Inflammatory macrophage (primary cell): ENCODE measurements around the gene NFIB.

Experiments used
- DNase-seq, 2 donors: peaks; one replicate each; pipeline ENCODE4 v3.0.0-alpha.2; 2020 to 2022

Gene NFIB

GRCh38 chr9:14273696-14274121 lies 40.2 kb downstream of the NFIB start:
- DNase-seq = no peak

DNA sequence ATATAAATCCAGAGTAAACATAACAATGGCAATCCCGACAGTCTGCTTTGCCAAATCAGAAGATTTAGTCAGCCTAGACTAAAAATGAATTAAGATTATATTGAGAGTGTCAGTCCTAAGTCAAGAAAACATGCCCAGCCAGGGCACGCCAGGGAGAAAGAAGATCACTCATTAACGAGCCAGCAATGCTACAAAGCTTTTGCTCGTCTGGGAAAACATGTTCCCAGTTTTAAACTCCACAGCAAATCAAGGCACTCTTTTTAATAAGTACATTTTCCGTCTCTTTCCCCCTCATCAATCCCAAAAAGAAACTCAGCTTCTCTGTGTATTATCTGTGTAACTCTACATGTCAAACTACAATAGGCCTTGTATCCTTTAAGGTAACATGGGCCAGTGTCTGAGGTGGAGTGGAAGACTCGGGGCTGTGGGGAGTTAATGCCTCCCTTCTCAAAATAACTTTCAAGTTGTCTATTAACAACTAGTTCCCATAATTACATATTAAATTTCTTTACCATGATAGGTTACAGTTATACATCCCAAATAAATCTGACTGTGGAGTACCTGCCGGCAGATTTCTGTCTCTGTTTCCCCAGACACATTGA lies 40.9 kb downstream of the NFIB start:
- no peak for DNase-seq

DNA sequence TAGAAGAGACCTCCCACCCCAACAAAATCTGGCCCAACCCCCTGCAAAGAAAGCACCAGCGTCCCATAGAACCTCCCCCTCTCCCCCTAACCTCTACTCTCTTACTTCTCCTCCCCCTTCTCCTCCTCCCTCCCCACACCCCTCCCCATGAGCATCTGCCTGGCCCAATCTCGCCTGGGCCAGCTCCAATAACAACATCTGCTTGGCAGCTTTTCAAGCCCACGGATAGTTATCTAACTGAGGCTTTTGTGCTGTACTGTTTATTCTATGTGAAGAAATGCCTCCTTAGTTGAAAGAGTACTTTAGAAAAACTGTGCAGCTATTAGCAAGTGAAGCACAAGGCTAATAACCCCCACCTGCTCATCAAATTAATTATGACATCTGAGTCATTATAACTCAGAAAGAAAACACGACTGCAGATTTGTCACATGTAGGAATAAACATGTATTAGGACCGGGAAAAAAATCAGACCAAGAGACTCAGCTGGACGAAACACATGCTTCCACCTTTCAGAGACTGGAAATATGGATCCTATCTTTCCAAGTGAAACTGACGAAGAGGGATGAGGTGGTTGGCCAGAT lies 42.8 kb downstream of the NFIB start:
- no peak for DNase-seq

GRCh38 chr9:14270358-14271092 lies 43.4 kb downstream of the NFIB start:
- DNase-seq = no peak

- DNase-seq = no peak
Observed at GRCh38 chr9:14269916-14270315, 44.0 kb downstream of the NFIB start.

- DNase-seq = no peak
Observed at GRCh38 chr9:14263707-14264483, 50.0 kb downstream of the NFIB start.

DNA sequence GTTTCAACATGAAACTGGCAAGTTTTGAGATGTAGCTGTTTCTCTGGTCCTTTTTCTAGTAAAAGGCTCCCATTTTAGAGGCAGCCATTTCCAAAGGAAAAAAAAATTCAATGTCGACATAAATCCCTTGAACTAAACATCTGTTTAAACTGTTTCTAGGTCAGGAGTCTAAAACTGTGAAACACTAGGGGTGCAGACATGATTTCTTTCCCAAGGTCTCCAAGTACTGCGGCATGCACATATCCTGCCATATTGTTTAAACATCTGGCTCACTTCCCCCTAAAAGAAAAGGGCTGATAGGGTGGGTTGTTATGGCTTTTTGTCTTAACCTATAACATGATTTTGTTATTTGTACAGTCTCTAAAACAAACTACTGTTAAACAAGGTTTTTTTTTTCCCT lies 51.1 kb downstream of the NFIB start:
- DNase-seq = no peak

- DNase-seq = no peak
Observed at GRCh38 chr9:14261616-14262015, 52.3 kb downstream of the NFIB start.

DNA sequence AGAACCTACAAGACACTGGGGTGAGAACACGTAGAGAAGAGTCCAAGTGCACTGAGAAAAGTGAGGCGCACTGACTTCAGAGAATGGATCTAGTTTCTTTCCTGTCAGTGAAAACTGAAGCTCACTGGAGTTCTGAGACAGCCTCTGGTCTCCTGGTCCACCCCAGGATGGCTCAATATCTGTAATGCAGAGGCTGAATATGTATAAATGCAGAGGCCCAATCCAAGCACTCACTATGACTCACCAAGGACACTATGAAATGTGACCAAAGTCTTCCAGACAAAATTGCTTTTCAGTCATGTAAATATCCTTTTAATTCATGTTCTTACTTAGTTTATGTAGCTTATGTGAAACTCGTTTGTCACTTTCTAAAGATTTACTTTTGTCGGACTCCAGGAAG lies 53.8 kb downstream of the NFIB start:
- DNase-seq = no peak

- DNase-seq = no peak
Observed at GRCh38 chr9:14258660-14259239, 55.2 kb downstream of the NFIB start.

- DNase-seq = no peak
Observed at GRCh38 chr9:14258156-14258555, 55.8 kb downstream of the NFIB start.

- no peak for DNase-seq
Observed at GRCh38 chr9:14256588-14256987, 57.4 kb downstream of the NFIB start.

DNA sequence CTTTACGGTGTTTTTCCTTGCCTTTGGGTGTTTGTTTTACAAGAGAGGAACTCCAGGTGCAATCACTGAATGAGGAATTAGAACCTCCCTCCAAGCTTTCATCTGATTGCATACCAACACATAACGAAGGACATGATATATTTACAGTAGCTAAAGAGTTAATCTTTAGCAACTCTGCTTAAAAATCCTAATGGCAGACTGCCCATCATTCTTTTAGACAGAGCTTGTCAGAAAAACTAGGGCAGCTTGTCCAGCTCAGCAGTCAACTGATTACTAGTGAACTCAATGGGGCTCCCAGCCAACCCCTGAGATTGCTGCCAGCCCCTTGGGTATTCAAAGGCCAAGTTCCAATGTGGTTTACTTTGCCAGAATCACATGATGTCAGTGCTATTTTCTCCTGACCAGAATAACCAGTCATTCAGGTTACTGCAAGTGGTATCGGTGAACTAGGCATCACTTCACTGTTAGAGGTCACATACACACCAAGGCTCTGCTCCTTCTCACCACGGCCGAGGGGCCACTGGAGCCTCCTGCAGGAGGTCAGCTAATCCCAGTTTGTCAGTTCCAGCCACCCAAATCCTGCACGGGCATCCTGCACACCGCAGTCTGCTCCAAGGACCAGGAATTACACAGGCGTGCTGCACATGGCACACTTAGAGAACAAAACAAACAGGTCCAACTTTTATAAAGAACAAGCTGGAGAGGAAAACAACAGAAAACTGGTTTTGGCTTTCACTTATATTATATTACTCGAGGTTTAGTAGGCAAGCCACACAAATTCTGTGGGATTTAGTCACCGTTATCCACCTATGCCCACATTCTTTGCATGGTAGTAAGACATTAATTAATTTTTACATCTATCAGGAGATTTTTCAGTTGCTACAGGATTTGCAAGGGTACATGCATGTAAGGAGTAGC lies 62.5 kb downstream of the NFIB start:
- no peak for DNase-seq

DNA sequence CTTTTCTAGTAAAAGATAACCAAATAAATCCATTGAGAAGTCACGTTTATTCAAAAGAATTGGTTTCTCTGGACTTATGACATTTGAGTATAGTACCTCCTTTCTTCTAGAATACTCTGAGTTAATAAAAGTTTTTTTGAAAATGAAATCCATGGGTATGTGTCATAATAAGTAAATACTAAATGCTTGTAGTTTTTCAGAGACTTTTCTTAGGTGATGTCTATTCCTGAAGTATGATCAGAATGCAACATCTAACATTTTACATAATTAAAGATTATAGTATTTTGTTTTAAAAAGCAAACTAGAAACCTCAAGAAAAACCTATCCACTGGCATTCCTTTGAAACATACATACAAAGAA lies 63.2 kb downstream of the NFIB start:
- no peak for DNase-seq

DNA sequence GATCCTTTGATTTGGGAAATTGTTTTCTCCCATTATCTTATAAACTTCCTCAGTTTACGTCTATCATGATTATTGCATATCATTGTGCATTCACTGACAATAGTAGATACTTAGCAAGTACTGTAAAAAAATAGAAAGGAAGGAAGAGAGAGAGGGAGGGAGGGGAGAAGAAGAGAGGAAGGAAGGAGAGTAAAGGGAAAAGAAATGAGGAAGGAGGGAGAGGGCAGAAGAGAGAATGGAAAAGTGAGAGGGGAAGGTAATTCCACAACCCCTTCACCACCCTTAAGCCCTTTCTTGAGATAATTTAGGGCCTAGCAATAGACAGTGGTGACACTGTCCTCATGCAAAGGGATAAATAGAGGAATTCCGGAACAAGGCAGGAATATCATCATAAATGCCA lies 64.4 kb downstream of the NFIB start:
- no peak for DNase-seq

DNA sequence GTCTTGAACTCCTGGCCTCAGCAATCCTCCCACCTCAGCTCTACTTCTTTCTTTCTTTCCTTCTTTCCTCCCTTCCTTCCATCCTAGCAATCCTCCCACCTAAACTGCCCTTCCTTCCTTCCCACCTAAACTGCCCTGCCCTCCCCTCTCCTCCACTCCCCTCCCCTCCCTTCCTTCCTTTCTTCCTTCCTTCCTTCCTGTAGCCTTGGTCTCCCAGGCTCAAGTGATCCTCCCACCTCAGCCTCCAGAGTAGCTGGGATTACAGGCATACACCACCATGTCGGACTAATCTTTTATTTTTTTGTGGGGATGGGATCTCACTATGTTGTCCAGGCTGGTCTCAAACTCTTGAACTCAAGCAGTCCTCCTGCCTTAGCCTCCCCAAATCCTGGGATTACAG lies 65.8 kb downstream of the NFIB start:
- no peak for DNase-seq

GRCh38 chr9:14247577-14247976 lies 66.4 kb downstream of the NFIB start:
- no peak for DNase-seq

- DNase-seq = no peak
Observed at GRCh38 chr9:14246951-14247350, 67.0 kb downstream of the NFIB start.

DNA sequence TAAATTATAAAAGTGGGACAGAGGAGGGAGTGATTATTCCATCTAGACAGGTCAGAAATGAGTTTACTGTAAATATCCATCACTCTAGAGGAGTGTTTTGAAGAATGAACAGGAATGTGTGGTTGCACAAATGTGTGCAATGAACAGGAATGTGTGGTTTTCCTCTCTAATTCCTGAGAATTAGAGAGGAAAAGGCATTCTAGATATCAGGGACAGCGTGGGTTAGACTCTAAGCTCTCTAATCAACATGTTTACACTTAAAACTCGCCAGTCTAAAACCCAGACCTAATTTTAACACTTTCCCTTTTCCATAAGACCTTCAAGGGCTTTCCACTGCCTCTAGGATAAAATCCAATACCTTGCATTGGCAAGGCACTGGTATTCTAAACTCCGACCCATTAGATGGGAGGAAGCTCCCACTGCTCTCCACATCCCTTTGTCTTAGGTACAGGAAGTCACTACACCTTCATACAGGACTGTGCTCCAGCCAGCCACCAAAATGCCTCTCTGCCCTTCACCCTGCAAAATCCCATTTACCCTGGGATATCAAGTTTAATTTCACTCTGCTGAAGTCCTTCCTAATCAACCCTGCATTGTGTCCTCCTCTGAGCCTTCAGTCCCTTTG lies 67.9 kb downstream of the NFIB start:
- no peak for DNase-seq

- DNase-seq = no peak
Observed at GRCh38 chr9:14243514-14244042, 70.4 kb downstream of the NFIB start.

DNA sequence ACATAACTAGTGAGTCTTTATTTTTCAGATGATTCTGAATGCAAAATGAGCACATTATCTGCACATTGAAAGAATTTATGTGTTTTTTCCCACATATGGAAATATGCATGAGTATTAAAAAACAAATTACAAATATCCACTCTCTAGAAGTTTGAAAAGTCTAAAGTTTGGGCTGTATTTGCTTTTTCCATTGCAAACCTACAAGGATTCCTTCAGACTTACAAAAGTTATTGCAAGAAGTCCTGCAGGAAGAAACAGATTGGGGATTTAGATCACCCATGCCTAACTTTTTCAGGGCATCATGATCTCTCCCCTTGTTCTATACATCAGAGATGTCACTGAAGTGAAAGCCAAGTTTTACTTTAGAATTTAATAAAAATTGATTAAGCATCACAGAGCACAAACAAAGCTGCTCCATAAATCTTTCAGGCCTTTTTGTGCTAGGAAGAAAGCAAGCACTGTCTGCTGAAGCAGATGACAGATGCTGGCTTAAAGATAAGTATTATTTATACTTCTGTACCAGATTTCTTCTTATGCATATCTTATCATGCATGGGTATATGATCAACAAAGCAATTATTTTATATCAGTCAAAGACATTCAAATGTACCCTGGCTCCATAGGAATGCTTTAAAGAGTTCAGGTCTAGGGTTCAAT lies 71.7 kb downstream of the NFIB start:
- DNase-seq = no peak
